ENCODE data around the gene NELFA. TPM values are rescaled to one million over a fixed set of nuclear protein-coding genes. Genes with fewer than 3 reads are reported as not detected.
A peak's percentile ranks its signal among the peaks of the same experiment; 100 is the strongest.

NELFA gene
- total and polyA plus RNA-seq, 2 of the 13 experiments (the other 11 are each of a cell fraction or from before 2014, with no cell fraction given), result 13.3 to 18.5 TPM

DNA sequence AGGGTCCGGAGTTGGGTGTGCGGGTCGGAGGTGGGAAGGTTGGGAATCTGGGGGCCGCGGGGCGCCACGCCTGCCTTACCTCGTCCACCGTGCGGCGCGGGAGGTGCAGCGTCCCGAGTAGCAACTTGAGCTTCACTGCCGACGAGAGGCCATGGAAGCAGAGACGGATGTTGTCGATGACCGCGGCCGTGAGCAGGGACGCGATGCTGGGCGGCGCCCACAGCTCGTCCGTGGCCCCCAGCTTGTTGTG, 178 bp downstream of the NELFA start (continued):
- TF ChIP-seq ZNF318 (CRISPR knock-in tag; IDR thresholded peaks at IDR 0.05) (no peak), ZNF296 (CRISPR knock-in tag; conservative IDR thresholded peaks at IDR 0.05) (0 out of 2 replicates have a peak, but pooled peaks have one; percentile 25), ZNF292 (CRISPR knock-in tag; IDR thresholded peaks at IDR 0.05; ENCODE audit: borderline replicate concordance, low read depth) (no peak), ZNF839 (CRISPR knock-in tag; IDR thresholded peaks at IDR 0.05; ENCODE audit: borderline replicate concordance) (no peak; the same call in 1 of the 2 replicates), SNAPC2 (CRISPR knock-in tag; IDR thresholded peaks at IDR 0.05) (no peak), GATAD1 (CRISPR knock-in tag; IDR thresholded peaks at IDR 0.05) (no peak), ZMYM3 (CRISPR knock-in tag; IDR thresholded peaks at IDR 0.05) (no peak), MLLT10 (CRISPR knock-in tag; IDR thresholded peaks at IDR 0.05) (no peak), ZIK1 (CRISPR knock-in tag; IDR thresholded peaks at IDR 0.05; ENCODE audit: borderline replicate concordance, low read depth) (no peak; the same call in 1 of the 2 replicates), NFIB (CRISPR knock-in tag; IDR thresholded peaks at IDR 0.05; ENCODE audit: borderline replicate concordance) (no peak), TP53 (CRISPR knock-in tag; conservative IDR thresholded peaks at IDR 0.05) (no peak), ARNT (IDR thresholded peaks at IDR 0.05) (no peak), BCL6 (CRISPR knock-in tag; IDR thresholded peaks at IDR 0.05) (no peak), ZFX (CRISPR knock-in tag; IDR thresholded peaks at IDR 0.05; ENCODE audit: low read depth) (no peak), SNAPC5 (CRISPR knock-in tag; IDR thresholded peaks at IDR 0.05; ENCODE audit: borderline replicate concordance) (0 out of 2 replicates have a peak, but pooled peaks have one; percentile 8), ESRRA (CRISPR knock-in tag; IDR thresholded peaks at IDR 0.05; ENCODE audit: low read depth) (no peak), ATF7-NPFF (CRISPR knock-in tag; IDR thresholded peaks at IDR 0.05; ENCODE audit: low read depth) (no peak), NFYC (CRISPR knock-in tag; IDR thresholded peaks at IDR 0.05) (no peak)
- TF ChIP-seq, protein P1, sequence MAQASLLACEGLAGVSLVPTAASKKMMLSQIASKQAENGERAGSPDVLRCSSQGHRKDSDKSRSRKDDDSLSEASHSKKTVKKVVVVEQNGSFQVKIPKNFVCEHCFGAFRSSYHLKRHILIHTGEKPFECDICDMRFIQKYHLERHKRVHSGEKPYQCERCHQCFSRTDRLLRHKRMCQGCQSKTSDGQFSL (CRISPR knock-in tag; IDR thresholded peaks at IDR 0.05), result peak; percentile 50; the same call in 1 of the 2 replicates
- TF ChIP-seq, protein P2, sequence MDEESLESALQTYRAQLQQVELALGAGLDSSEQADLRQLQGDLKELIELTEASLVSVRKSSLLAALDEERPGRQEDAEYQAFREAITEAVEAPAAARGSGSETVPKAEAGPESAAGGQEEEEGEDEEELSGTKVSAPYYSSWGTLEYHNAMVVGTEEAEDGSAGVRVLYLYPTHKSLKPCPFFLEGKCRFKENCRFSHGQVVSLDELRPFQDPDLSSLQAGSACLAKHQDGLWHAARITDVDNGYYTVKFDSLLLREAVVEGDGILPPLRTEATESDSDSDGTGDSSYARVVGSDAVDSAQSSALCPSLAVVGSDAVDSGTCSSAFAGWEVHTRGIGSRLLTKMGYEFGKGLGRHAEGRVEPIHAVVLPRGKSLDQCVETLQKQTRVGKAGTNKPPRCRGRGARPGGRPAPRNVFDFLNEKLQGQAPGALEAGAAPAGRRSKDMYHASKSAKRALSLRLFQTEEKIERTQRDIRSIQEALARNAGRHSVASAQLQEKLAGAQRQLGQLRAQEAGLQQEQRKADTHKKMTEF (CRISPR knock-in tag; IDR thresholded peaks at IDR 0.05), result no peak
- TF ChIP-seq, protein P3, sequence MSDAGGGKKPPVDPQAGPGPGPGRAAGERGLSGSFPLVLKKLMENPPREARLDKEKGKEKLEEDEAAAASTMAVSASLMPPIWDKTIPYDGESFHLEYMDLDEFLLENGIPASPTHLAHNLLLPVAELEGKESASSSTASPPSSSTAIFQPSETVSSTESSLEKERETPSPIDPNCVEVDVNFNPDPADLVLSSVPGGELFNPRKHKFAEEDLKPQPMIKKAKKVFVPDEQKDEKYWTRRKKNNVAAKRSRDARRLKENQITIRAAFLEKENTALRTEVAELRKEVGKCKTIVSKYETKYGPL (CRISPR knock-in tag; IDR thresholded peaks at IDR 0.05), result no peak
